IPS DF 6.9 (cell line): ENCODE data around the gene HSPA4.

Source experiments
- DNase-seq: peaks from one replicate; pipeline ENCODE4 v3.0.0-alpha.2; 2013; ENCODE audit warnings: low read depth, low spot score
- H3K27ac ChIP-seq: one replicate; pipeline ENCODE4 v1.5.1; 2013; ENCODE audit warnings: low read length, control low read depth
- H3K27me3 ChIP-seq: 2 replicates; pipeline ENCODE4 v1.6.1; 2013; ENCODE audit warnings: mild to moderate bottlenecking, low read length; ENCODE audit not compliant: control insufficient read depth, insufficient read depth
- H3K36me3 ChIP-seq: 2 replicates; pipeline ENCODE4 v1.6.1; 2013; ENCODE audit warnings: low read length; ENCODE audit not compliant: control insufficient read depth, insufficient read depth
- H3K4me1 ChIP-seq: 2 replicates; pipeline ENCODE4 v1.6.1; 2013; ENCODE audit warnings: low read length; ENCODE audit not compliant: control insufficient read depth, insufficient read depth
- H3K4me3 ChIP-seq: 2 replicates; pipeline ENCODE4 v1.5.1; 2013; ENCODE audit warnings: mild to moderate bottlenecking, low read length
- H3K9me3 ChIP-seq: 2 replicates; pipeline ENCODE4 v1.6.1; 2013; ENCODE audit warnings: low read length, inconsistent platforms; ENCODE audit not compliant: control insufficient read depth, insufficient read depth
- WGBS: extraction: QIAGEN DNeasy Blood & Tissue Kit; methylation state at CpG from one replicate; pipeline ENCODE4 v1.1.7; 2013; ENCODE audit warnings: mixed read lengths, missing lambda C conversion rate; ENCODE audit not compliant: insufficient read length, insufficient coverage; 5-methylcytosine and 5-hydroxymethylcytosine counted together

Gene HSPA4

GRCh38 chr5:133088064-133088463 lies 36.3 kb downstream of the HSPA4 start:
- Histone ChIP-seq H3K27ac (no peak overlapping the region), H3K9me3 (no peaks in the 10 kb centered on the region), H3K27me3 (no peaks in the 10 kb centered on the region), H3K4me1 (no peaks in the 10 kb centered on the region), H3K4me3 (no peak overlapping the region), H3K36me3 (peaks cover 22% of the 10 kb centered on the region; the same call in 1 of the 2 replicates)
- DNase-seq: no peak
- no CpG with 5 or more reads among the region's 3 CpGs for WGBS

GRCh38 chr5:133091034-133091433 lies 39.2 kb downstream of the HSPA4 start:
- Histone ChIP-seq H3K4me1 (no peaks in the 10 kb centered on the region; the same call in 1 of the 2 replicates), H3K27me3 (no peaks in the 10 kb centered on the region), H3K36me3 (peaks cover 27% of the 10 kb centered on the region; the same call in 1 of the 2 replicates), H3K4me3 (no peak overlapping the region), H3K27ac (no peak overlapping the region), H3K9me3 (no peaks in the 10 kb centered on the region)
- DNase-seq: no peak
- WGBS: no CpG with 5 or more reads among the region's 3 CpGs

GRCh38 chr5:133106343-133106742 lies 54.5 kb downstream of the HSPA4 start:
- WGBS: no CpG with 5 or more reads among the region's 3 CpGs
- DNase-seq: no peak
- Histone ChIP-seq H3K27me3 (no peaks in the 10 kb centered on the region), H3K4me1 (no peaks in the 10 kb centered on the region), H3K9me3 (no peaks in the 10 kb centered on the region), H3K36me3 (peaks cover 11% of the 10 kb centered on the region; the same call in 1 of the 2 replicates), H3K27ac (no peak overlapping the region), H3K4me3 (no peak overlapping the region)

GRCh38 chr5:133106761-133107572 lies 55.2 kb downstream of the HSPA4 start:
- peaks cover 11% of the 10 kb centered on the region; the same call in 1 of the 2 replicates for H3K36me3 ChIP-seq
- H3K4me1 ChIP-seq: no peaks in the 10 kb centered on the region
- no peak overlapping the region for H3K4me3 ChIP-seq
- no peak overlapping the region for H3K27ac ChIP-seq
- no peaks in the 10 kb centered on the region for H3K9me3 ChIP-seq
- H3K27me3 ChIP-seq: no peaks in the 10 kb centered on the region
- no peak for DNase-seq
- 100% methylated on average over 2 of the region's 8 CpGs for WGBS

GRCh38 chr5:133108481-133108921 lies 56.7 kb downstream of the HSPA4 start:
- no peak for DNase-seq
- H3K4me1 ChIP-seq: no peaks in the 10 kb centered on the region

GRCh38 chr5:133109655-133110483 lies 58.1 kb downstream of the HSPA4 start:
- 0 out of 2 replicates have a peak, but pooled peaks cover 3% of the 10 kb centered on the region for H3K36me3 ChIP-seq
- no peak overlapping the region for H3K4me3 ChIP-seq
- H3K4me1 ChIP-seq: no peaks in the 10 kb centered on the region
- no peak for DNase-seq
- H3K27me3 ChIP-seq: no peaks in the 10 kb centered on the region
- no CpG with 5 or more reads among the region's 6 CpGs for WGBS
- H3K27ac ChIP-seq: no peak overlapping the region
- no peaks in the 10 kb centered on the region for H3K9me3 ChIP-seq

More at GRCh38 chr5:133108481-133108921, 56.7 kb downstream of the HSPA4 start:
- Histone ChIP-seq H3K4me3 (no peak overlapping the region), H3K9me3 (no peaks in the 10 kb centered on the region), H3K27ac (no peak overlapping the region), H3K27me3 (no peaks in the 10 kb centered on the region), H3K36me3 (peaks cover 11% of the 10 kb centered on the region; the same call in 1 of the 2 replicates)
- WGBS: no CpG with 5 or more reads among the region's 13 CpGs

- no CpG with 5 or more reads among the region's 6 CpGs for WGBS
- Histone ChIP-seq H3K36me3 (no peaks in the 10 kb centered on the region), H3K27ac (no peak overlapping the region), H3K9me3 (no peaks in the 10 kb centered on the region), H3K4me1 (no peaks in the 10 kb centered on the region), H3K27me3 (no peaks in the 10 kb centered on the region), H3K4me3 (no peak overlapping the region)
- DNase-seq: no peak
Observed at GRCh38 chr5:133110709-133111108, 58.9 kb downstream of the HSPA4 start.

- H3K4me3 ChIP-seq: no peak overlapping the region
- no peaks in the 10 kb centered on the region for H3K9me3 ChIP-seq
- H3K27me3 ChIP-seq: no peaks in the 10 kb centered on the region
- DNase-seq: peak; percentile 85
- H3K27ac ChIP-seq: no peak overlapping the region
- no peaks in the 10 kb centered on the region for H3K4me1 ChIP-seq
- H3K36me3 ChIP-seq: no peaks in the 10 kb centered on the region
- WGBS: no CpG with 5 or more reads among the region's 9 CpGs
Observed at GRCh38 chr5:133111299-133111698, 59.5 kb downstream of the HSPA4 start.

- Histone ChIP-seq H3K4me1 (no peaks in the 10 kb centered on the region), H3K36me3 (no peaks in the 10 kb centered on the region), H3K9me3 (no peaks in the 10 kb centered on the region), H3K27ac (no peak overlapping the region), H3K27me3 (no peaks in the 10 kb centered on the region), H3K4me3 (no peak overlapping the region)
- no peak for DNase-seq
- no CpG with 5 or more reads among the region's 13 CpGs for WGBS
Observed at GRCh38 chr5:133112026-133112660, 60.3 kb downstream of the HSPA4 start.
